SK-N-SH treated with all-trans-retinoic acid at 6 μM for 48 hours (cell line): ENCODE measurements around the gene ARVCF.

Experiments used
- ATAC-seq: fragments of 200-7000 bp; cut with Tn5 transposase; 3 replicates; pipeline ENCODE4 v1.9.1; 2020; ENCODE audit warnings: mild to moderate bottlenecking, moderate library complexity
- ARNTL ChIP-seq: fragments of 450-650 bp; formaldehyde crosslinking; IDR thresholded peaks from 2 replicates; pipeline ENCODE4 v1.5.0; 2020; ENCODE audit warnings: low read depth, mild to moderate bottlenecking, moderate library complexity, borderline replicate concordance
- BACH2 ChIP-seq: fragments of 250-450 bp; sonication (Bioruptor Pico); IDR thresholded peaks from 2 replicates; pipeline ENCODE4 v1.9.0; 2021; ENCODE audit warnings: mild to moderate bottlenecking, borderline replicate concordance
- CSDC2 ChIP-seq: fragments of 250-450 bp; sonication (Bioruptor Pico); IDR thresholded peaks from 2 replicates; pipeline ENCODE4 v1.5.0; 2020; ENCODE audit warnings: mild to moderate bottlenecking, moderate library complexity
- ESRRG ChIP-seq: fragments of 250-450 bp; sonication (Bioruptor Pico); IDR thresholded peaks from 2 replicates; pipeline ENCODE4 v1.6.1; 2021; ENCODE audit warnings: mild to moderate bottlenecking
- GLIS3 ChIP-seq: fragments of 250-450 bp; sonication (Bioruptor Pico); IDR thresholded peaks from 2 replicates; pipeline ENCODE4 v1.5.0; 2020; ENCODE audit warnings: mild to moderate bottlenecking, moderate library complexity
- ISL1 ChIP-seq: fragments of 250-450 bp; sonication (Bioruptor Pico); IDR thresholded peaks from 2 replicates; pipeline ENCODE4 v2.1.2; 2022; ENCODE audit warnings: mild to moderate bottlenecking, moderate library complexity
- OSR1 ChIP-seq: fragments of 250-450 bp; sonication (Bioruptor Pico); IDR thresholded peaks from 2 replicates; pipeline ENCODE4 v1.8.0; 2022; ENCODE audit warnings: moderate library complexity, mild to moderate bottlenecking, inconsistent platforms
- PPARA ChIP-seq: fragments of 250-450 bp; sonication (Bioruptor Pico); IDR thresholded peaks from 2 replicates; pipeline ENCODE4 v1.5.0; 2020; ENCODE audit warnings: mild to moderate bottlenecking, borderline replicate concordance
- RARB ChIP-seq: fragments of 250-450 bp; sonication (Bioruptor Pico); IDR thresholded peaks from 2 replicates; pipeline ENCODE4 v1.8.0; 2021; ENCODE audit warnings: mild to moderate bottlenecking, moderate library complexity
- SNAI2 ChIP-seq: fragments of 250-450 bp; sonication (Bioruptor Pico); IDR thresholded peaks from 2 replicates; pipeline ENCODE4 v1.5.0; 2020; ENCODE audit warnings: mild to moderate bottlenecking, moderate library complexity
- TCF4 ChIP-seq: fragments of 250-450 bp; sonication (Bioruptor Pico); IDR thresholded peaks from 2 replicates; pipeline ENCODE4 v1.8.0; 2021; ENCODE audit warnings: mild to moderate bottlenecking, moderate library complexity, borderline replicate concordance
- TOX ChIP-seq: fragments of 250-450 bp; sonication (Bioruptor Pico); IDR thresholded peaks from 2 replicates; pipeline ENCODE4 v1.8.0; 2021; ENCODE audit warnings: mild to moderate bottlenecking, moderate library complexity, borderline replicate concordance
- ZC3H10 ChIP-seq: fragments of 250-450 bp; sonication (Bioruptor Pico); IDR thresholded peaks from 2 replicates; pipeline ENCODE4 v1.5.1; 2021; ENCODE audit warnings: mild to moderate bottlenecking, moderate library complexity
- ZFP3 ChIP-seq: fragments of 250-450 bp; sonication (Bioruptor Pico); IDR thresholded peaks from 2 replicates; pipeline ENCODE4 v1.5.0; 2020; ENCODE audit warnings: mild to moderate bottlenecking, moderate library complexity
- ZFP30 ChIP-seq: fragments of 450-650 bp; formaldehyde crosslinking; IDR thresholded peaks from 2 replicates; pipeline ENCODE4 v1.5.0; 2022; ENCODE audit warnings: mild to moderate bottlenecking, moderate library complexity
- ZNF565 ChIP-seq: fragments of 450-650 bp; formaldehyde crosslinking; conservative IDR thresholded peaks from 2 replicates; pipeline ENCODE4 v1.5.0; 2020; ENCODE audit warnings: low read depth, mild to moderate bottlenecking, moderate library complexity
- ZNF8 ChIP-seq: fragments of 450-650 bp; formaldehyde crosslinking; IDR thresholded peaks from 2 replicates; pipeline ENCODE4 v1.5.0; 2020; ENCODE audit warnings: mild to moderate bottlenecking, moderate library complexity
- TF ChIP-seq, protein P1 (sequence below): fragments of 250-450 bp; sonication (Bioruptor Pico); IDR thresholded peaks from 2 replicates; pipeline ENCODE4 v1.8.0; 2020; ENCODE audit warnings: mild to moderate bottlenecking, moderate library complexity, borderline replicate concordance
- TF ChIP-seq, protein P2 (sequence below): fragments of 250-450 bp; sonication (Bioruptor Pico); IDR thresholded peaks from 2 replicates; pipeline ENCODE4 v1.5.1; 2021; ENCODE audit warnings: mild to moderate bottlenecking, moderate library complexity
- TF ChIP-seq, protein P3 (sequence below): fragments of 250-450 bp; sonication (Bioruptor Pico); IDR thresholded peaks from 2 replicates; pipeline ENCODE4 v1.5.1; 2020; ENCODE audit warnings: low read depth, mild to moderate bottlenecking, moderate library complexity
- TF ChIP-seq, protein P4 (sequence below): fragments of 250-450 bp; sonication (Bioruptor Pico); IDR thresholded peaks from 2 replicates; pipeline ENCODE4 v1.8.0; 2021; ENCODE audit warnings: low read depth, mild to moderate bottlenecking, moderate library complexity, borderline replicate concordance

Gene ARVCF

DNA sequence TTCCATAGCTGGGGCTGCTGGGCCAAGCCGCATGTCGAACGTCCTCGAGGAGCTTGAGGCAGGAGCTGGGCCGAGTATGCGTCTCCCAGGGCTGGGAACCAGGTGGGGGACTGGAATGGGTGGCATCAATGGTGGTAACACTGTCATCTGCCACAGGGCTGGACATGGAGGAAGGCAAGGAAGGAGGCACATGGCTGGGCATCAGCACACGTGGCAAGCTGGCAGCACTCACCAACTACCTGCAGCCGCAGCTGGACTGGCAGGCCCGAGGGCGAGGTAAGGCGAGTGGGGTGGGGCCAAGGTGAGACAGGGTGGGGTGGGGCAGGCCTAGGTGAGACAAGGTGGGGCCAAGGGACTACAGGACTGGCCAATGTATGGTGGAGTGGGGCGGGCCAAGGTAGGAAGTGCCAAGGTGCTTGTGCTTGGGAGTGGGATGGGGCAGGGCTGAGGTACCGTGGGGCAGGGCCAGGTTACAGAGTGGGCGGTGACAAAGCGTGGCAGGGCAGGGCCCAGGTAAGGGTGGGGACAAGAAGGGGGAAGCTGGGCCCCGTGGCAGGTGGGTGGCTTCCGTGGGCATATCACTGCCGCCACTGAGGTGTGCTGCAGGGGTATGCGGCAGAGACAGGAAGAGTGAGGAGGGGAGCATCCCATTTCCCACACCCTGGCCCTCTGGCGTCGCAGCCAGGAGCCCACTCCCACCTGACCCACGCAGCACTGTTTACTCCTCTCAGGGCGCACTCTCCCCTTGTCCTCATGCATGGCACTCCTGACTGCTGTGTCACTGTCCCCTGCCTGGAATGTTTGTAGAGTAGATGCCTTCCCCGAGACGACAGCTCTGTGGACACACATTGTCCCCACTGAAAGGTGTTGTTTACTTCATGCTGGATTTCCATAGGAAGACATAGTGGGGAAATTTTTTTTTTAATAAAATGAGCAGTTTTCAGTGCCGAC lies 36.0 kb upstream of the ARVCF start (continued):
- no peak for TF ChIP-seq ZNF565 (CRISPR knock-in tag)

DNA sequence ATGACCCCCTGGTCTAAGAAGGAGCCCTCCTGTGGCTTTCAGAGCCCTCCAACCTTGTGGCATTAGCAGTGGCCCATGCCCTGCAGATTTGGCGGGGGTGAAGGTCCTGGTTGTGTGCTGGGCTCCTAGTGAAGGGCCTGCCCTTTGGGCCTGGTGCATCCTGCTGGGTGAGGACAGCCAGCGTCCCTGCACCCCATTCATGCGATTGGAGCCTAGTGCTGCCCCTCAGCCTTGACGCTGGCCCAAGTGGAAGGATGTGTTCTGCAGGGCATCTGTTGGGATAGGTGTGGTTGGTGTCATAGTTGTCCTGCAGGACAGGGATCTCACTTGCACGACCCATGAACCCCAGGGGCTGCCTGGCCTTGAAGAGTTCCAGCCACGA lies 35.3 kb upstream of the ARVCF start:
- ATAC-seq, result no peak
- no peak for TF ChIP-seq ZNF565 (CRISPR knock-in tag)
- TF ChIP-seq TOX, result no peak
- TF ChIP-seq TCF4 (CRISPR knock-in tag), result no peak
- TF ChIP-seq, protein P1, sequence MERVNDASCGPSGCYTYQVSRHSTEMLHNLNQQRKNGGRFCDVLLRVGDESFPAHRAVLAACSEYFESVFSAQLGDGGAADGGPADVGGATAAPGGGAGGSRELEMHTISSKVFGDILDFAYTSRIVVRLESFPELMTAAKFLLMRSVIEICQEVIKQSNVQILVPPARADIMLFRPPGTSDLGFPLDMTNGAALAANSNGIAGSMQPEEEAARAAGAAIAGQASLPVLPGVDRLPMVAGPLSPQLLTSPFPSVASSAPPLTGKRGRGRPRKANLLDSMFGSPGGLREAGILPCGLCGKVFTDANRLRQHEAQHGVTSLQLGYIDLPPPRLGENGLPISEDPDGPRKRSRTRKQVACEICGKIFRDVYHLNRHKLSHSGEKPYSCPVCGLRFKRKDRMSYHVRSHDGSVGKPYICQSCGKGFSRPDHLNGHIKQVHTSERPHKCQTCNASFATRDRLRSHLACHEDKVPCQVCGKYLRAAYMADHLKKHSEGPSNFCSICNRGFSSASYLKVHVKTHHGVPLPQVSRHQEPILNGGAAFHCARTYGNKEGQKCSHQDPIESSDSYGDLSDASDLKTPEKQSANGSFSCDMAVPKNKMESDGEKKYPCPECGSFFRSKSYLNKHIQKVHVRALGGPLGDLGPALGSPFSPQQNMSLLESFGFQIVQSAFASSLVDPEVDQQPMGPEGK (CRISPR knock-in tag), result no peak
- no peak for TF ChIP-seq BACH2 (CRISPR knock-in tag)
- TF ChIP-seq, protein P2, sequence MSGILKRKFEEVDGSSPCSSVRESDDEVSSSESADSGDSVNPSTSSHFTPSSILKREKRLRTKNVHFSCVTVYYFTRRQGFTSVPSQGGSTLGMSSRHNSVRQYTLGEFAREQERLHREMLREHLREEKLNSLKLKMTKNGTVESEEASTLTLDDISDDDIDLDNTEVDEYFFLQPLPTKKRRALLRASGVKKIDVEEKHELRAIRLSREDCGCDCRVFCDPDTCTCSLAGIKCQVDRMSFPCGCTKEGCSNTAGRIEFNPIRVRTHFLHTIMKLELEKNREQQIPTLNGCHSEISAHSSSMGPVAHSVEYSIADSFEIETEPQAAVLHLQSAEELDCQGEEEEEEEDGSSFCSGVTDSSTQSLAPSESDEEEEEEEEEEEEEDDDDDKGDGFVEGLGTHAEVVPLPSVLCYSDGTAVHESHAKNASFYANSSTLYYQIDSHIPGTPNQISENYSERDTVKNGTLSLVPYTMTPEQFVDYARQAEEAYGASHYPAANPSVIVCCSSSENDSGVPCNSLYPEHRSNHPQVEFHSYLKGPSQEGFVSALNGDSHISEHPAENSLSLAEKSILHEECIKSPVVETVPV, result no peak
- TF ChIP-seq ZFP3 (CRISPR knock-in tag), result no peak
- no peak for TF ChIP-seq ZFP30 (CRISPR knock-in tag)
- TF ChIP-seq OSR1 (CRISPR knock-in tag), result no peak
- TF ChIP-seq, protein P3, sequence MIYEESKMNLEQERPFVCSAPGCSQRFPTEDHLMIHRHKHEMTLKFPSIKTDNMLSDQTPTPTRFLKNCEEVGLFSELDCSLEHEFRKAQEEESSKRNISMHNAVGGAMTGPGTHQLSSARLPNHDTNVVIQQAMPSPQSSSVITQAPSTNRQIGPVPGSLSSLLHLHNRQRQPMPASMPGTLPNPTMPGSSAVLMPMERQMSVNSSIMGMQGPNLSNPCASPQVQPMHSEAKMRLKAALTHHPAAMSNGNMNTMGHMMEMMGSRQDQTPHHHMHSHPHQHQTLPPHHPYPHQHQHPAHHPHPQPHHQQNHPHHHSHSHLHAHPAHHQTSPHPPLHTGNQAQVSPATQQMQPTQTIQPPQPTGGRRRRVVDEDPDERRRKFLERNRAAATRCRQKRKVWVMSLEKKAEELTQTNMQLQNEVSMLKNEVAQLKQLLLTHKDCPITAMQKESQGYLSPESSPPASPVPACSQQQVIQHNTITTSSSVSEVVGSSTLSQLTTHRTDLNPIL (CRISPR knock-in tag), result no peak
- TF ChIP-seq RARB (CRISPR knock-in tag), result no peak
- TF ChIP-seq, protein P4, sequence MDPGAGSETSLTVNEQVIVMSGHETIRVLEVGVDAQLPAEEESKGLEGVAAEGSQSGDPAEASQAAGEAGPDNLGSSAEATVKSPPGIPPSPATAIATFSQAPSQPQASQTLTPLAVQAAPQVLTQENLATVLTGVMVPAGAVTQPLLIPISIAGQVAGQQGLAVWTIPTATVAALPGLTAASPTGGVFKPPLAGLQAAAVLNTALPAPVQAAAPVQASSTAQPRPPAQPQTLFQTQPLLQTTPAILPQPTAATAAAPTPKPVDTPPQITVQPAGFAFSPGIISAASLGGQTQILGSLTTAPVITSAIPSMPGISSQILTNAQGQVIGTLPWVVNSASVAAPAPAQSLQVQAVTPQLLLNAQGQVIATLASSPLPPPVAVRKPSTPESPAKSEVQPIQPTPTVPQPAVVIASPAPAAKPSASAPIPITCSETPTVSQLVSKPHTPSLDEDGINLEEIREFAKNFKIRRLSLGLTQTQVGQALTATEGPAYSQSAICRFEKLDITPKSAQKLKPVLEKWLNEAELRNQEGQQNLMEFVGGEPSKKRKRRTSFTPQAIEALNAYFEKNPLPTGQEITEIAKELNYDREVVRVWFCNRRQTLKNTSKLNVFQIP (CRISPR knock-in tag), result no peak
- TF ChIP-seq CSDC2 (CRISPR knock-in tag), result no peak
- TF ChIP-seq GLIS3, result no peak
- TF ChIP-seq ESRRG (CRISPR knock-in tag), result no peak
- TF ChIP-seq SNAI2, result no peak
- TF ChIP-seq, all 23 proteins: peak for 0

DNA sequence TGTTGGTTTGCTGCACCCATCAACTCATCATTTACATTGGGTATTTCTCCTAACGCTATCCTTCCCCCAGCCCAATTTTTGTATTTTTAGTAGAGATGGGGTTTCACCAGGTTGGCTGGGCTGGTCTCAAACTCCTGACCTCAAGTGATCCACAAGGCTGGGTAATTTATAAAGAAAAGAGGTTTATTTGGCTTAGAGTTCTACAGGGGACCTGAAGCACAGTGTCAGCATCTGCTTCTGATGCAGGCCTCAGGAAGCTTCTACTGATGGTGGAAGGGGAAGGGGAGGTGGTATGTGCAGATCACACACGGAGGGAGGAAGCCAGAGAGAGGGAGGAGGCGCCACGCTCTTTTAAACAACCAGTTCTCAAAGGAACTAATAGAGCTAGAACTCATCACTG lies 30.1 kb upstream of the ARVCF start:
- TF ChIP-seq, protein P2, result no peak
- TF ChIP-seq ISL1 (CRISPR knock-in tag) (no peak), GLIS3 (no peak), ZC3H10 (CRISPR knock-in tag) (no peak), ZNF565 (CRISPR knock-in tag) (no peak), CSDC2 (CRISPR knock-in tag) (no peak), OSR1 (CRISPR knock-in tag) (no peak), ZNF8 (CRISPR knock-in tag) (no peak), PPARA (CRISPR knock-in tag) (no peak), TOX (no peak), ZFP30 (CRISPR knock-in tag) (no peak), ARNTL (CRISPR knock-in tag) (no peak)
- TF ChIP-seq, protein P4 (CRISPR knock-in tag), result no peak
- TF ChIP-seq, all 23 proteins: peak for 0
- no peak for ATAC-seq
